ENCODE measurements around the gene PLK5. TPM values are rescaled to one million over a fixed set of nuclear protein-coding genes. Genes with fewer than 3 reads are reported as not detected.

The PLK5 gene
- total and polyA plus RNA-seq, 2 donors from 2014 or later, result not detected

GRCh38 chr19:1482361-1483130 is 41.3 kb upstream of the PLK5 start:
- FAIRE-seq, result no peak
- H3K27me3 ChIP-seq (ENCODE audit: control insufficient read depth, insufficient read depth, low read length), result no peaks in the 10 kb centered on the region
- no peaks in the 10 kb centered on the region for H3K9me3 ChIP-seq (ENCODE audit: control insufficient read depth in 2 of 3, insufficient read depth in 1 of 3, low read length in 3 of 3)
- intact Hi-C loops (cut with DNase I), result no loop called here
- H3K4me3 ChIP-seq (ENCODE audit: low read length in 3 of 3), result no peak overlapping the region
- peak in 1 of 5 donors; percentile 69 for DNase-seq
- peaks cover 0 to 2% (median 2%) of the 10 kb centered on the region in 3 donors for H3K4me1 ChIP-seq (ENCODE audit: control insufficient read depth in 2 of 3, insufficient read depth in 2 of 3, low read depth in 1 of 3, low read length in 3 of 3)
- no peak overlapping the region for H3K27ac ChIP-seq (ENCODE audit: low read depth in 2 of 2, low read length in 2 of 2)
- no peak for TF ChIP-seq CTCF (IDR thresholded peaks at IDR 0.05; ENCODE audit: borderline replicate concordance, extremely low read depth, insufficient read depth)
- no peak overlapping the region for H3K9ac ChIP-seq (ENCODE audit: low read length in 3 of 3)
- peaks cover 0 to under 1% (median 0%) of the 10 kb centered on the region in 3 donors for H3K36me3 ChIP-seq (ENCODE audit: control insufficient read depth in 2 of 3, insufficient read depth in 3 of 3, low read length in 3 of 3)

GRCh38 chr19:1483131-1483978 is 40.5 kb upstream of the PLK5 start:
- no peaks in the 10 kb centered on the region for H3K36me3 ChIP-seq (ENCODE audit: control insufficient read depth in 2 of 3, insufficient read depth in 3 of 3, low read length in 3 of 3)
- H3K4me1 ChIP-seq (ENCODE audit: control insufficient read depth in 2 of 3, insufficient read depth in 2 of 3, low read depth in 1 of 3, low read length in 3 of 3), result peaks cover 0 to 2% (median 2%) of the 10 kb centered on the region in 3 donors
- no peak for TF ChIP-seq CTCF (IDR thresholded peaks at IDR 0.05; ENCODE audit: borderline replicate concordance, extremely low read depth, insufficient read depth)
- no peaks in the 10 kb centered on the region for H3K9me3 ChIP-seq (ENCODE audit: control insufficient read depth in 2 of 3, insufficient read depth in 1 of 3, low read length in 3 of 3)
- FAIRE-seq, result no peak
- no peak overlapping the region for H3K4me3 ChIP-seq (ENCODE audit: low read length in 3 of 3)
- peak in 1 of 5 donors; percentile 59 for DNase-seq
- intact Hi-C loops (cut with DNase I), result no loop called here
- H3K27ac ChIP-seq (ENCODE audit: low read depth in 2 of 2, low read length in 2 of 2), result no peak overlapping the region
- no peak overlapping the region for H3K9ac ChIP-seq (ENCODE audit: low read length in 3 of 3)
- no peaks in the 10 kb centered on the region for H3K27me3 ChIP-seq (ENCODE audit: control insufficient read depth, insufficient read depth, low read length)

- DNase-seq (peak in 1 of 5 donors; percentile 66), FAIRE-seq (no peak)
- no peak overlapping the region for H3K27ac ChIP-seq (ENCODE audit: low read depth in 2 of 2, low read length in 2 of 2)
- intact Hi-C loops (cut with DNase I), result no loop called here
- H3K9ac ChIP-seq (ENCODE audit: low read length in 3 of 3), result no peak overlapping the region
- no peaks in the 10 kb centered on the region for H3K9me3 ChIP-seq (ENCODE audit: control insufficient read depth in 2 of 3, insufficient read depth in 1 of 3, low read length in 3 of 3)
- no peak overlapping the region for H3K4me3 ChIP-seq (ENCODE audit: low read length in 3 of 3)
- TF ChIP-seq CTCF (IDR thresholded peaks at IDR 0.05; ENCODE audit: borderline replicate concordance, extremely low read depth, insufficient read depth), result no peak
- no peaks in the 10 kb centered on the region for H3K36me3 ChIP-seq (ENCODE audit: control insufficient read depth in 2 of 3, insufficient read depth in 3 of 3, low read length in 3 of 3)
- peaks cover 0 to 2% (median 2%) of the 10 kb centered on the region in 3 donors for H3K4me1 ChIP-seq (ENCODE audit: control insufficient read depth in 2 of 3, insufficient read depth in 2 of 3, low read depth in 1 of 3, low read length in 3 of 3)
- H3K27me3 ChIP-seq (ENCODE audit: control insufficient read depth, insufficient read depth, low read length), result no peaks in the 10 kb centered on the region
Observed at GRCh38 chr19:1483979-1484428, 39.9 kb upstream of the PLK5 start.
